Heart left ventricle (tissue), 13 donors: ENCODE data around the gene ASIC1.

Source experiments
- POLR2A ChIP-seq, 2 donors: fragments of 450-650 bp; IDR thresholded peaks; one replicate each; pipeline ENCODE4 v1.6.1; 2017; ENCODE audit warnings: antibody characterized with exemption in 2 of 2, mild to moderate bottlenecking in 2 of 2, moderate library complexity in 2 of 2
- TF ChIP-seq, protein P1 (sequence below), 12 donors: fragments of 200-600 bp; sonication (generic) in 4 of 12; IDR thresholded peaks; one replicate each; pipeline versions ENCODE4 v1.5.0 to v1.8.0; 2018 to 2022; ENCODE audit warnings: antibody characterized with exemption in 12 of 12, mild to moderate bottlenecking in 5 of 12
- donor health status: ischemic (EF 13 %, LVEDD 7.1; RV severe dilation, severe dysfunction).
- donor health status: DM: no; HTN: yes; CAD: no.
- donor health status: DM: no; HTN: no; CAD: no.
- donor health status: ischemic (EF 25% LVEDD 6.9; RV normal size, moderate dysfunction).
- donor health status: ischemic (EF 25% LVEDD 5.7; RV mildly dilated, moderate dysfunction).
- donor health status: ischemic (EF 35%, LVEDD 5.7; RV mildly dilated, moderate dysfunction).
- donor health status: nonischemic (EF 11% LVEDD 7.7; RV severe dilation, severe dysfunction).
- donor health status: DM: yes; HTN: yes; CAD: no.
- donor health status: PGD.
- donor health status: ischemic (EF 29% LVEDD 5.4; RV normal size, mild dysfunction).
- donor health status: nonischemic (EF 23%, LVEDD 6.1; RV moderate dilation, normal function).

DNA sequence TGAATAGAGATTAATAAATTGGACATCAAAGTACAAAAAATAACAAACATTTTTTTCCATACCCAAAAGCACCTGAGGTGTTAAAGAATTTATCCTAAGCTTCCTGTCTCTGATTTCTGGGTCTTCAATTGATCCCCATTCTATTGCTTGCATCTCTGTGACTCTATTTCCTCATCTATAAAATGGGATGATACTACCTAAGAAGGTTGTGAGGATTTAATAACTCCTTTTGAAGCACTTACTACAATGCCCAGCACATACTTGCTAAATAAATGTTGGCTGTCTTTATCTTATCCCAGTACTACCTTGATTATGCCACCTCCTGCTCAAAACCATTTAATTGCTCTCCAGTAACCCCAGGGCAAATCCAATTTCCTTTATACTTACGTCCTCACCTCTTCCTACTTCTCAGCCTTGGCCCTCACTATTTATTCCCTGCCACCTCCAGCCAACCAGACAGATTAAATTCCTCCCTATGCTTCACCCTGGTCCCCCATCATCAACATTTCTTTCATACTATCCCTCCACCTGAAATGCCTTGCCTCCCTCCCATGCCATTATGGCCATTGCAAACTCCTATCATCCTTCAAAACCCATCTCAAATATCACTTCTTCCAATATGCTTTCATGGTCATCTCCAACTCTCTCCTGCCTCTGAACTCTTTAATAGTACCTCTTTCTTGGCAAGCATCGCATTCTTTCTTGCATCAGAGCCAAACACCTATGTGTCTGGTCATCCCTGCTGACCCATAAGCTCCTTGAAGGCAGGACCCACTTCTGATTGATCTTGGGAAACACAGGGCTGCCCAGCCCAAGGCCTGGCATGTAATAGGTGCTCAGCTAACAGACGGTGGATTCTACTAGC is 7.9 kb upstream of the ASIC1 start:
- TF ChIP-seq POLR2A (IDR thresholded peaks at IDR 0.05): no peak
- TF ChIP-seq, protein P1, sequence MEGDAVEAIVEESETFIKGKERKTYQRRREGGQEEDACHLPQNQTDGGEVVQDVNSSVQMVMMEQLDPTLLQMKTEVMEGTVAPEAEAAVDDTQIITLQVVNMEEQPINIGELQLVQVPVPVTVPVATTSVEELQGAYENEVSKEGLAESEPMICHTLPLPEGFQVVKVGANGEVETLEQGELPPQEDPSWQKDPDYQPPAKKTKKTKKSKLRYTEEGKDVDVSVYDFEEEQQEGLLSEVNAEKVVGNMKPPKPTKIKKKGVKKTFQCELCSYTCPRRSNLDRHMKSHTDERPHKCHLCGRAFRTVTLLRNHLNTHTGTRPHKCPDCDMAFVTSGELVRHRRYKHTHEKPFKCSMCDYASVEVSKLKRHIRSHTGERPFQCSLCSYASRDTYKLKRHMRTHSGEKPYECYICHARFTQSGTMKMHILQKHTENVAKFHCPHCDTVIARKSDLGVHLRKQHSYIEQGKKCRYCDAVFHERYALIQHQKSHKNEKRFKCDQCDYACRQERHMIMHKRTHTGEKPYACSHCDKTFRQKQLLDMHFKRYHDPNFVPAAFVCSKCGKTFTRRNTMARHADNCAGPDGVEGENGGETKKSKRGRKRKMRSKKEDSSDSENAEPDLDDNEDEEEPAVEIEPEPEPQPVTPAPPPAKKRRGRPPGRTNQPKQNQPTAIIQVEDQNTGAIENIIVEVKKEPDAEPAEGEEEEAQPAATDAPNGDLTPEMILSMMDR (IDR thresholded peaks at IDR 0.05): no peak
